ENCODE results near the gene PBXIP1.
A peak's percentile ranks its signal among the peaks of the same experiment; 100 is the strongest.

The PBXIP1 gene

DNA sequence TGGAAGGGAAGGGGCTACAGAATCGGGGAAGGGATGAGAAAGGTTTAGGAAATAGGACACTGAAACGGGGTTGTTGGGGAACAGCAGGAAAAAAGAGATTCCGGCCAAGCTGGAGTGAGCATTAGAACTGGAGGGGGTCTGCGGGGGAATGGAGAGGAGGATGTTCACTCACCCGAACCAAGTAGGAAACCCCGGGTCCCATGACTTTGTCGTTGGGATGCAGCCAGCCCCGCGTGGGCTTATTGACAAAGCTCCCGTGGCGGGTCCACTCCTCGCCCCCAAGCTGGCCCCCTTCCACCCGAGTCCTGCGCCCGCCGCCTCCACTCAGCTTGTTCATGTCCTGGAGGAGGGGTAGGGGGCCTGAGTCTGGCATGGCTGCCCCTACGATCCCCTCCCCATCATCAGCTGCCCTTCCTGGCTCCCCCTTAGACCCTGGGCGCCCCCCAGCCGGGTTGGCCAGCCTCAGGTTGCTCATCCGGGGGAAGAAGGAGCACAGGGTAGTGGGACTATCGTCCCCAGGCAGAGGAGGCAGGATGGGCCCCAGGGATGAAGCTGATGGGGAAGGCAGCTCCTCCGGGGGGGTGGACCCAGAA lies 14.1 kb upstream of the PBXIP1 start:
- TF ChIP-seq, protein P1, sequence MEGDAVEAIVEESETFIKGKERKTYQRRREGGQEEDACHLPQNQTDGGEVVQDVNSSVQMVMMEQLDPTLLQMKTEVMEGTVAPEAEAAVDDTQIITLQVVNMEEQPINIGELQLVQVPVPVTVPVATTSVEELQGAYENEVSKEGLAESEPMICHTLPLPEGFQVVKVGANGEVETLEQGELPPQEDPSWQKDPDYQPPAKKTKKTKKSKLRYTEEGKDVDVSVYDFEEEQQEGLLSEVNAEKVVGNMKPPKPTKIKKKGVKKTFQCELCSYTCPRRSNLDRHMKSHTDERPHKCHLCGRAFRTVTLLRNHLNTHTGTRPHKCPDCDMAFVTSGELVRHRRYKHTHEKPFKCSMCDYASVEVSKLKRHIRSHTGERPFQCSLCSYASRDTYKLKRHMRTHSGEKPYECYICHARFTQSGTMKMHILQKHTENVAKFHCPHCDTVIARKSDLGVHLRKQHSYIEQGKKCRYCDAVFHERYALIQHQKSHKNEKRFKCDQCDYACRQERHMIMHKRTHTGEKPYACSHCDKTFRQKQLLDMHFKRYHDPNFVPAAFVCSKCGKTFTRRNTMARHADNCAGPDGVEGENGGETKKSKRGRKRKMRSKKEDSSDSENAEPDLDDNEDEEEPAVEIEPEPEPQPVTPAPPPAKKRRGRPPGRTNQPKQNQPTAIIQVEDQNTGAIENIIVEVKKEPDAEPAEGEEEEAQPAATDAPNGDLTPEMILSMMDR (conservative IDR thresholded peaks at IDR 0.05; ENCODE audit: low read depth), result no peak
- POLR2A ChIA-PET (ENCODE audit: low non-redundant PET), result interaction anchor here (0.6 to 3.9 kb wide), 3 partner anchors 9 to 16 kb away, joined by 3 to 24 read pairs (median 5); partner anchors contain the start of genes FLAD1 and PYGO2
- CTCF ChIA-PET, result interaction anchor here (0.5 to 1.9 kb wide), 6 partner anchors 16 to 158 kb away, joined by 3 to 11 read pairs (median 4); no protein-coding TSS in a partner anchor
- peak overlapping the region; percentile 100 for H3K27ac ChIP-seq
- no peak for DNase-seq (ENCODE audit: low spot score)

DNA sequence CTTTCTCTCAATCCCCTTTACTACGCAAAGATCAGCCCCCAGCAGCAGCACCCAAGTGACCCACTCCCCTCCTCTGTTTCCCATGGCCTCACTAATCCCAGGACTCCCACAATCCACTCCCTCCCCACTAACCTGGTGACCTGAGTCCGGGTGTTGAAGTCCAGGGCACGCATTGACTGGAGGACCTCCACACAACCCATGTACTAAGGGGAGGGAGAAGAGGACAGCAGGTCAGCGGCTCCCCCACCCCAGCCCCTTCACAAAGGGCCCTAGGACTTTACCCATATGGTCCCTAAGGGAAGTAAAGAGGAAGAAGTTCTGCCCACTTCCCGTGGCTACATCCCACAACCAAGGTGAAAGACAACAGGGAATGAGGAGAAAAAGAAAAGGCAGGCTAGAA lies 13.3 kb upstream of the PBXIP1 start:
- POLR2A ChIA-PET (ENCODE audit: low non-redundant PET), result interaction anchor here (0.6 to 3.9 kb wide), 2 partner anchors 8 to 13 kb away, joined by 3 to 24 read pairs; partner anchors contain the start of gene PYGO2
- peak overlapping the region; percentile 100 for H3K27ac ChIP-seq
- CTCF ChIA-PET, result interaction anchor here (0.6 to 1.9 kb wide), 2 partner anchors 49 to 159 kb away, joined by 3 to 11 read pairs; no protein-coding TSS in a partner anchor

GRCh38 chr1:154968731-154969130 lies 12.8 kb upstream of the PBXIP1 start:
- TF ChIP-seq, protein P1 (conservative IDR thresholded peaks at IDR 0.05; ENCODE audit: low read depth), result no peak
- H3K27ac ChIP-seq, result peak overlapping the region; percentile 100
- no peak for DNase-seq (ENCODE audit: low spot score)
- ChIA-PET CTCF (interaction anchor here (1.9 kb wide), 1 partner anchor 49 kb away, joined by 11 read pairs; no protein-coding TSS in a partner anchor), POLR2A (ENCODE audit: low non-redundant PET) (interaction anchor here (0.6 kb wide), 1 partner anchor 13 kb away, joined by 3 read pairs; no protein-coding TSS in a partner anchor)

More for the DNA sequence above, 13.3 kb upstream of the PBXIP1 start:
- DNase-seq (ENCODE audit: low spot score), result no peak
- TF ChIP-seq, protein P1 (conservative IDR thresholded peaks at IDR 0.05; ENCODE audit: low read depth), result no peak

GRCh38 chr1:154967331-154967950 lies 11.5 kb upstream of the PBXIP1 start:
- POLR2A ChIA-PET (ENCODE audit: low non-redundant PET), result no interaction called here

GRCh38 chr1:154966111-154966510 lies 10.2 kb upstream of the PBXIP1 start:
- ChIA-PET POLR2A (ENCODE audit: low non-redundant PET) (no interaction called here), CTCF (no interaction called here)
- no peak for DNase-seq (ENCODE audit: low spot score)
- TF ChIP-seq, protein P1 (conservative IDR thresholded peaks at IDR 0.05; ENCODE audit: low read depth), result no peak
- peak overlapping the region; percentile 100 for H3K27ac ChIP-seq

More at GRCh38 chr1:154967331-154967950, 11.5 kb upstream of the PBXIP1 start:
- CTCF ChIA-PET, result no interaction called here
- peak overlapping the region; percentile 100 for H3K27ac ChIP-seq
- TF ChIP-seq, protein P1 (conservative IDR thresholded peaks at IDR 0.05; ENCODE audit: low read depth), result no peak
- no peak for DNase-seq (ENCODE audit: low spot score)

DNA sequence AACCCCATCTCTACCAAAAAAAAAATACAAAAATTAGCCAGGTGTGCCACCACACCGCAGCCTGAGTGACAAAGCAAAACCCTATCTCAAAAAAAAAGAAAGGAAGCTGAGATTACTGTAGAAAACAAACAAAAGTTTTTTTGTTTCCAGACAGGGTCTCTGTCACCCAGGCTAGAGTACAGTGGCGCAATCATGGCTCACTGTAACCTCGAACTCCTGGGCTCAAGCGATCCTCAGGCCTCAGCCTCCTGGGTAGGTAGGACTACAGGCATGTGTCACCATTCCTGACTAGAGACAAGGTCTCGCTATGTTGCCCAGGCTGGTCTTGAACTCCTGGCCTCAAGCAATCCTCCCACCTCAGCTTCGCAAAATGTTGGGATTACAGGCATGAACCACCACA lies 8.5 kb upstream of the PBXIP1 start:
- peak overlapping the region; percentile 100 for H3K27ac ChIP-seq
- POLR2A ChIA-PET (ENCODE audit: low non-redundant PET), result interaction anchor here (1.4 kb wide), 1 partner anchor 19 kb away, joined by 4 read pairs; the partner anchor contains the start of gene FLAD1
- TF ChIP-seq, protein P1 (conservative IDR thresholded peaks at IDR 0.05; ENCODE audit: low read depth), result no peak
- CTCF ChIA-PET, result interaction anchor here (0.7 to 1.2 kb wide), 3 partner anchors 80 to 100 kb away, joined by 3 to 4 read pairs (median 3); no protein-coding TSS in a partner anchor
- no peak for DNase-seq (ENCODE audit: low spot score)
